DOHH2 (cell line): ENCODE data around the gene TRIM68.

Source experiments
- H3F3A ChIP-seq: fragments of 200-600 bp; sonication (generic), shearing (Covaris generic); 2 replicates; pipeline ENCODE4 v1.6.0; 2016; ENCODE audit warnings: antibody characterized with exemption, mild to moderate bottlenecking; ENCODE audit not compliant: control insufficient read depth, insufficient read depth
- H3K27ac ChIP-seq: fragments of 200-600 bp; sonication (generic); 2 replicates; pipeline ENCODE4 v1.5.1; 2014; ENCODE audit warnings: low read depth, mild to moderate bottlenecking, low read length, moderate library complexity
- H3K27me3 ChIP-seq: fragments of 200-600 bp; sonication (generic); 2 replicates; pipeline ENCODE4 v1.6.1; 2014; ENCODE audit warnings: mild to moderate bottlenecking, low read length, mixed read lengths; ENCODE audit not compliant: control insufficient read depth
- H3K36me3 ChIP-seq: fragments of 200-600 bp; sonication (generic); 2 replicates; pipeline ENCODE4 v1.6.1; 2014; ENCODE audit warnings: mild to moderate bottlenecking, low read length, moderate library complexity, mixed read lengths; ENCODE audit not compliant: control insufficient read depth
- H3K4me1 ChIP-seq: fragments of 200-600 bp; sonication (generic); 2 replicates; pipeline ENCODE4 v1.6.1; 2014; ENCODE audit warnings: mild to moderate bottlenecking, low read length, mixed read lengths; ENCODE audit not compliant: control insufficient read depth
- H3K4me2 ChIP-seq: fragments of 200-600 bp; sonication (generic); 2 replicates; pipeline ENCODE4 v1.6.0; 2014; ENCODE audit warnings: mild to moderate bottlenecking, low read length, moderate library complexity
- H3K4me3 ChIP-seq: fragments of 200-600 bp; sonication (generic); 2 replicates; pipeline ENCODE4 v1.5.1; 2014; ENCODE audit warnings: mild to moderate bottlenecking, low read length, mixed read lengths
- H3K79me2 ChIP-seq: fragments of 200-600 bp; sonication (generic); 2 replicates; pipeline ENCODE4 v1.6.1; 2014; ENCODE audit warnings: mild to moderate bottlenecking, low read length, mixed read lengths; ENCODE audit not compliant: control insufficient read depth
- H3K9me2 ChIP-seq: fragments of 200-600 bp; sonication (generic); replicated peaks from 2 replicates; pipeline ENCODE4 v1.6.1; 2014; ENCODE audit warnings: mild to moderate bottlenecking, low read length, mixed read lengths; ENCODE audit not compliant: control insufficient read depth
- H3K9me3 ChIP-seq: fragments of 200-600 bp; sonication (generic); 2 replicates; pipeline ENCODE4 v1.6.1; 2014; ENCODE audit warnings: antibody characterized with exemption, low read length, mixed read lengths; ENCODE audit not compliant: control insufficient read depth, insufficient read depth
- H4K20me1 ChIP-seq: fragments of 200-600 bp; sonication (generic); 2 replicates; pipeline ENCODE4 v1.6.0; 2014; ENCODE audit warnings: low read depth, mild to moderate bottlenecking, antibody characterized with exemption, low read length, moderate library complexity; ENCODE audit not compliant: control insufficient read depth, insufficient read depth
- EZH2phosphoT487 ChIP-seq: fragments of 200-600 bp; sonication (generic); IDR thresholded peaks from 2 replicates; pipeline ENCODE4 v1.6.1; 2017; ENCODE audit warnings: borderline replicate concordance, mild to moderate bottlenecking, antibody characterized with exemption, low read length, moderate library complexity, mixed read lengths
- TF ChIP-seq, protein P1 (sequence below): fragments of 200-600 bp; sonication (generic); IDR thresholded peaks from one replicate; pipeline ENCODE4 v1.5.1; 2014; ENCODE audit warnings: antibody characterized with exemption, mild to moderate bottlenecking, low read depth, low read length; ENCODE audit not compliant: poor library complexity, severe bottlenecking

The TRIM68 gene, protein sequence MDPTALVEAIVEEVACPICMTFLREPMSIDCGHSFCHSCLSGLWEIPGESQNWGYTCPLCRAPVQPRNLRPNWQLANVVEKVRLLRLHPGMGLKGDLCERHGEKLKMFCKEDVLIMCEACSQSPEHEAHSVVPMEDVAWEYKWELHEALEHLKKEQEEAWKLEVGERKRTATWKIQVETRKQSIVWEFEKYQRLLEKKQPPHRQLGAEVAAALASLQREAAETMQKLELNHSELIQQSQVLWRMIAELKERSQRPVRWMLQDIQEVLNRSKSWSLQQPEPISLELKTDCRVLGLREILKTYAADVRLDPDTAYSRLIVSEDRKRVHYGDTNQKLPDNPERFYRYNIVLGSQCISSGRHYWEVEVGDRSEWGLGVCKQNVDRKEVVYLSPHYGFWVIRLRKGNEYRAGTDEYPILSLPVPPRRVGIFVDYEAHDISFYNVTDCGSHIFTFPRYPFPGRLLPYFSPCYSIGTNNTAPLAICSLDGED

DNA sequence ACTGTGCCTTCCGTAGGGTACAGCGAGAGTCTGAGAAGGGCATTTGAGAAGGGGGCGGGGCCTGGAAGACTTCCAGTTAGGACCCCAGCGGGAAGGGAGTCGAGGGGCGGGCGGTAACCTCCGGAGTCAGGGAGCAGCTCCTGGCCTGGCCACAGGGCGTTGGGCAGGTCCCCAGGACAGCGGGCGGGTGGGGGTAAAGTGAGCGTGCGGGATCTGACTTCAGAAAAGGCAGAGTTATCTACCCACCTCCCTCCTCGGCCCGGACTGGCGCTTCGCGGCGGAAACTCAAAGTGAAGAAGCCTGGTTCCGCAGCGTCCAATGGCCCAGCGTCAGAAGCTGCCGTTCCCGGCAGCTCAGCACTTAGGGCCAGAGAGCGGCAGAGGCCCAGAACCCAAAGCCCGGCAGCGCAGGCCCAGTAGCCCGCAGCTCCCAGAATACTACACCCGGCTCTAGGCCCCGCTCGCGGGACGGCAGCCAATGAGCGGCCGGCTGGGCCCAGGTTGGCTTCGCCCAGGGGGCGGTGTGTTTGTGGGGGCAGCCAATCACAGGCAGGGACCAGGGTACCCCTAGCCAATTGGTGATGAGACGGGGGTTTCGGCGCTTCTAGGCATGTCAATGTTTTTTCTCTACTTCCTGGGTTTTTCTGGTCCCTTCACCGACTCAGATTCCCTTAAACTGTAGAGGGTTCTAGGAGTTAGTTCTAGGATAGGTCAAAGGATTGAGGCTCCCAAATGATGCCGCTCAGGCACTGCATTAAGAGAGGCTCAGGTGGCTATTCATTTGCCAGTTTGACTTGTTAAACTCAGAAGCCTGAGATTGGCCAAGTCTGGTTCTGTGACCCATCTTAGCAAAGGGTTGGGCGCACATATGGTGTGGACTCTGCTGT lies at the start of gene TRIM68:
Gene TRIM68 (minus strand): TSS at position 451 of the 886 bp plus-strand sequence. CDS start 2,727 bp downstream, outside the sequence.
- H3K4me3 ChIP-seq, result peak within 1 kb of the TSS; percentile 75
- TF ChIP-seq EZH2phosphoT487, result no peak
- H4K20me1 ChIP-seq, result no peaks in the 10 kb centered on the region
- H3K4me1 ChIP-seq, result peaks cover 19% of the 10 kb centered on the region
- no peaks in the 10 kb centered on the region for H3F3A ChIP-seq
- H3K4me2 ChIP-seq, result peak within 1 kb of the TSS; percentile 75
- peaks cover 4% of the 10 kb centered on the region for H3K36me3 ChIP-seq
- no peaks in the 10 kb centered on the region for H3K27me3 ChIP-seq
- peak within 1 kb of the TSS; percentile 12 for H3K27ac ChIP-seq
- peaks cover 6% of the 10 kb centered on the region; the same call in 1 of the 2 replicates for H3K9me3 ChIP-seq
- H3K9me2 ChIP-seq, result no peaks in the 10 kb centered on the region
- H3K79me2 ChIP-seq, result peaks cover 9% of the 10 kb centered on the region

DNA sequence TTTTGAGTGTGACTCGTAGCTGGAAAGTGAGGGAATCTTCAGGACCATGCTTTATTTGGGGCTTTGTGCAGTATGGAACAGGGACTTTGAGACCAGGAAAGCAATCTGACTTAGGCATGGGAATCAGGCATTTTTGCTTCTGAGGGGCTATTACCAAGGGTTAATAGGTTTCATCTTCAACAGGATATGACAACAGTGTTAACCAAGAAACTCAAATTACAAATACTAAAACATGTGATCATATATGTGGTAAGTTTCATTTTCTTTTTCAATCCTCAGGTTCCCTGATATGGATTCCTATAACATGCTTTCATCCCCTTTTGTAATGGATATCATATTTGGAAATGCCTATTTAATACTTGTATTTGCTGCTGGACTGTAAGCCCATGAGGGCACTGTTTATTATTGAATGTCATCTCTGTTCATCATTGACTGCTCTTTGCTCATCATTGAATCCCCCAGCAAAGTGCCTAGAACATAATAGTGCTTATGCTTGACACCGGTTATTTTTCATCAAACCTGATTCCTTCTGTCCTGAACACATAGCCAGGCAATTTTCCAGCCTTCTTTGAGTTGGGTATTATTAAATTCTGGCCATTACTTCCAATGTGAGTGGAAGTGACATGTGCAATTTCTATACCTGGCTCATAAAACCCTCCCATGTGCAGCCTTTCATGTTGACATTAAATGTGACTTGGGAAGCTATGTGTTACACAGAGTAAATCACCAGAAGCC lies 46.8 kb upstream of the TRIM68 start:
- Histone ChIP-seq H3K9me3 (no peaks in the 10 kb centered on the region), H3K9me2 (no peaks in the 10 kb centered on the region), H3K27me3 (0 out of 2 replicates have a peak, but pooled peaks cover 5% of the 10 kb centered on the region), H3K4me2 (no peak overlapping the region), H3K36me3 (no peaks in the 10 kb centered on the region), H3K79me2 (no peaks in the 10 kb centered on the region), H3F3A (no peaks in the 10 kb centered on the region), H3K27ac (no peak overlapping the region), H4K20me1 (no peaks in the 10 kb centered on the region), H3K4me1 (no peaks in the 10 kb centered on the region), H3K4me3 (no peak overlapping the region)
- no peak for TF ChIP-seq EZH2phosphoT487
- TF ChIP-seq, protein P1, sequence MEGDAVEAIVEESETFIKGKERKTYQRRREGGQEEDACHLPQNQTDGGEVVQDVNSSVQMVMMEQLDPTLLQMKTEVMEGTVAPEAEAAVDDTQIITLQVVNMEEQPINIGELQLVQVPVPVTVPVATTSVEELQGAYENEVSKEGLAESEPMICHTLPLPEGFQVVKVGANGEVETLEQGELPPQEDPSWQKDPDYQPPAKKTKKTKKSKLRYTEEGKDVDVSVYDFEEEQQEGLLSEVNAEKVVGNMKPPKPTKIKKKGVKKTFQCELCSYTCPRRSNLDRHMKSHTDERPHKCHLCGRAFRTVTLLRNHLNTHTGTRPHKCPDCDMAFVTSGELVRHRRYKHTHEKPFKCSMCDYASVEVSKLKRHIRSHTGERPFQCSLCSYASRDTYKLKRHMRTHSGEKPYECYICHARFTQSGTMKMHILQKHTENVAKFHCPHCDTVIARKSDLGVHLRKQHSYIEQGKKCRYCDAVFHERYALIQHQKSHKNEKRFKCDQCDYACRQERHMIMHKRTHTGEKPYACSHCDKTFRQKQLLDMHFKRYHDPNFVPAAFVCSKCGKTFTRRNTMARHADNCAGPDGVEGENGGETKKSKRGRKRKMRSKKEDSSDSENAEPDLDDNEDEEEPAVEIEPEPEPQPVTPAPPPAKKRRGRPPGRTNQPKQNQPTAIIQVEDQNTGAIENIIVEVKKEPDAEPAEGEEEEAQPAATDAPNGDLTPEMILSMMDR, result no peak

DNA sequence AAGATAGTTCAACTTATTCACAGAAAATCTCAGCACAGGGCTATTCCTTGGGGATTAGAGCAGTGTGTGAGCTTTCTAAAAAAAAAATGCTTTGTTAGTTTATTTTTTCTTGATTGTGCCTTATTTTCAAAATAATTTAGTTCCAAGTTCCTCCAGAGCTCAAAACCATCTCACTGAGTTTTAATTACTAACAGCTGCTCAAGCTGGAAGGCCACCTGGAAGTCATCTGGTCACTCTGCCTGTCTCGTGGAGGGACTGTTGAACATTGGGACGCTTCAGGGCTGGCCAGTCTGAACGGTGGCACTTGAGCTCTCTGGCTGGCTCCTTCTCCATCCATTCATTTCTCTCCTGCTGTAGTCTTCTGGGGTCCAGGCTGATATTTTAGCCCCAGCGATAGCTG lies 39.7 kb upstream of the TRIM68 start:
- TF ChIP-seq, protein P1, result no peak
- no peak for TF ChIP-seq EZH2phosphoT487
- Histone ChIP-seq H3K4me3 (no peak overlapping the region), H3F3A (no peaks in the 10 kb centered on the region), H3K79me2 (no peaks in the 10 kb centered on the region), H3K4me2 (no peak overlapping the region), H3K27me3 (no peaks in the 10 kb centered on the region), H3K36me3 (no peaks in the 10 kb centered on the region), H4K20me1 (no peaks in the 10 kb centered on the region), H3K27ac (no peak overlapping the region), H3K4me1 (no peaks in the 10 kb centered on the region), H3K9me2 (no peaks in the 10 kb centered on the region), H3K9me3 (no peaks in the 10 kb centered on the region)
